Mononuclear cell (primary cell): Measurements from ENCODE around the gene CHST11. TPM values are rescaled to one million over a fixed set of nuclear protein-coding genes. Genes with fewer than 3 reads are reported as not detected.

Source experiments
- H3K27me3 ChIP-seq: 2 replicates; pipeline ENCODE4 v1.6.0; 2011; ENCODE audit warnings: low read length, control low read depth; ENCODE audit not compliant: insufficient read depth
- H3K4me1 ChIP-seq: 2 replicates; pipeline ENCODE4 v1.5.1; 2011; ENCODE audit warnings: mild to moderate bottlenecking, low read length, control low read depth; ENCODE audit not compliant: insufficient read depth
- H3K4me3 ChIP-seq: 2 replicates; pipeline ENCODE4 v1.5.1; 2011; ENCODE audit warnings: mild to moderate bottlenecking, low read length, moderate library complexity
- H3K9me3 ChIP-seq: 2 replicates; pipeline ENCODE4 v1.5.1; 2011; ENCODE audit warnings: low read depth, mild to moderate bottlenecking, control low read depth, low read length
- total RNA-seq: library from RNA; depleted of rRNA; stranded (reverse); fragments of >200 nt; gene quantifications from one replicate; pipeline ENCODE4 v1.2.3, GENCODE V29; 2012

CHST11 gene
- total RNA-seq, 1 donor, result 83.7 TPM

- Histone ChIP-seq H3K4me3 (no peak overlapping the region), H3K9me3 (no peaks in the 10 kb centered on the region), H3K27me3 (no peaks in the 10 kb centered on the region), H3K4me1 (no peaks in the 10 kb centered on the region)
Observed at GRCh38 chr12:104422441-104422840, 34.3 kb upstream of the CHST11 start.

- H3K4me1 ChIP-seq, result no peaks in the 10 kb centered on the region
- H3K9me3 ChIP-seq, result no peaks in the 10 kb centered on the region
- no peak overlapping the region for H3K4me3 ChIP-seq
- no peaks in the 10 kb centered on the region for H3K27me3 ChIP-seq
Observed at GRCh38 chr12:104423273-104423672, 33.5 kb upstream of the CHST11 start.

- Histone ChIP-seq H3K9me3 (no peaks in the 10 kb centered on the region), H3K4me3 (no peak overlapping the region), H3K4me1 (no peaks in the 10 kb centered on the region), H3K27me3 (no peaks in the 10 kb centered on the region)
Observed at GRCh38 chr12:104423809-104424208, 32.9 kb upstream of the CHST11 start.

- no peak overlapping the region for H3K4me3 ChIP-seq
- no peaks in the 10 kb centered on the region for H3K27me3 ChIP-seq
- H3K9me3 ChIP-seq, result no peaks in the 10 kb centered on the region
- H3K4me1 ChIP-seq, result no peaks in the 10 kb centered on the region
Observed at GRCh38 chr12:104424955-104425354, 31.8 kb upstream of the CHST11 start.

GRCh38 chr12:104425614-104426013, 31.1 kb upstream of the CHST11 start:
- Histone ChIP-seq H3K4me3 (no peak overlapping the region), H3K4me1 (no peaks in the 10 kb centered on the region), H3K9me3 (no peaks in the 10 kb centered on the region), H3K27me3 (no peaks in the 10 kb centered on the region)

- Histone ChIP-seq H3K4me3 (no peak overlapping the region), H3K27me3 (no peaks in the 10 kb centered on the region), H3K9me3 (no peaks in the 10 kb centered on the region), H3K4me1 (no peaks in the 10 kb centered on the region)
Observed at GRCh38 chr12:104426926-104427546, 29.7 kb upstream of the CHST11 start.

- no peaks in the 10 kb centered on the region for H3K27me3 ChIP-seq
- H3K4me1 ChIP-seq, result no peaks in the 10 kb centered on the region
- no peaks in the 10 kb centered on the region for H3K9me3 ChIP-seq
- H3K4me3 ChIP-seq, result no peak overlapping the region
Observed at GRCh38 chr12:104427547-104427938, 29.2 kb upstream of the CHST11 start.

GRCh38 chr12:104433061-104433460, 23.7 kb upstream of the CHST11 start:
- no peak overlapping the region for H3K4me3 ChIP-seq
- H3K9me3 ChIP-seq, result no peaks in the 10 kb centered on the region
- no peaks in the 10 kb centered on the region for H3K27me3 ChIP-seq
- H3K4me1 ChIP-seq, result no peaks in the 10 kb centered on the region

- Histone ChIP-seq H3K4me3 (no peak overlapping the region), H3K4me1 (no peaks in the 10 kb centered on the region), H3K27me3 (no peaks in the 10 kb centered on the region), H3K9me3 (no peaks in the 10 kb centered on the region)
Observed at GRCh38 chr12:104434129-104434528, 22.6 kb upstream of the CHST11 start.

- H3K4me3 ChIP-seq, result no peak overlapping the region
- no peaks in the 10 kb centered on the region for H3K4me1 ChIP-seq
- no peaks in the 10 kb centered on the region for H3K27me3 ChIP-seq
- no peaks in the 10 kb centered on the region for H3K9me3 ChIP-seq
Observed at GRCh38 chr12:104435175-104435574, 21.6 kb upstream of the CHST11 start.

- H3K9me3 ChIP-seq, result no peaks in the 10 kb centered on the region
- no peaks in the 10 kb centered on the region for H3K27me3 ChIP-seq
- no peaks in the 10 kb centered on the region for H3K4me1 ChIP-seq
- H3K4me3 ChIP-seq, result no peak overlapping the region
Observed at GRCh38 chr12:104435765-104436164, 21.0 kb upstream of the CHST11 start.

- Histone ChIP-seq H3K4me1 (no peaks in the 10 kb centered on the region), H3K27me3 (no peaks in the 10 kb centered on the region), H3K4me3 (no peak overlapping the region), H3K9me3 (no peaks in the 10 kb centered on the region)
Observed at GRCh38 chr12:104436790-104437189, 20.0 kb upstream of the CHST11 start.

GRCh38 chr12:104438134-104438533, 18.6 kb upstream of the CHST11 start:
- H3K4me1 ChIP-seq, result no peaks in the 10 kb centered on the region
- no peaks in the 10 kb centered on the region for H3K9me3 ChIP-seq
- no peak overlapping the region for H3K4me3 ChIP-seq
- no peaks in the 10 kb centered on the region for H3K27me3 ChIP-seq

GRCh38 chr12:104439137-104439536, 17.6 kb upstream of the CHST11 start:
- H3K27me3 ChIP-seq, result no peaks in the 10 kb centered on the region
- no peaks in the 10 kb centered on the region for H3K4me1 ChIP-seq
- no peak overlapping the region for H3K4me3 ChIP-seq
- H3K9me3 ChIP-seq, result no peaks in the 10 kb centered on the region

GRCh38 chr12:104443008-104443407, 13.7 kb upstream of the CHST11 start:
- no peaks in the 10 kb centered on the region for H3K9me3 ChIP-seq
- H3K4me3 ChIP-seq, result no peak overlapping the region
- no peaks in the 10 kb centered on the region for H3K27me3 ChIP-seq
- no peaks in the 10 kb centered on the region for H3K4me1 ChIP-seq

- Histone ChIP-seq H3K4me1 (no peaks in the 10 kb centered on the region), H3K4me3 (no peak overlapping the region), H3K27me3 (no peaks in the 10 kb centered on the region), H3K9me3 (peaks cover 5% of the 10 kb centered on the region)
Observed at GRCh38 chr12:104446646-104447421, 9.9 kb upstream of the CHST11 start.
